GM18517 (cell line): ENCODE measurements around the gene ZBTB49.

ENCODE experiments used
- ATAC-seq: cut with Tn5 transposase; IDR thresholded peaks from one replicate; pipeline ENCODE4 v1.9.1; 2021; ENCODE audit warnings: mild to moderate bottlenecking, moderate library complexity; ENCODE audit not compliant: unreplicated experiment

The ZBTB49 gene

DNA sequence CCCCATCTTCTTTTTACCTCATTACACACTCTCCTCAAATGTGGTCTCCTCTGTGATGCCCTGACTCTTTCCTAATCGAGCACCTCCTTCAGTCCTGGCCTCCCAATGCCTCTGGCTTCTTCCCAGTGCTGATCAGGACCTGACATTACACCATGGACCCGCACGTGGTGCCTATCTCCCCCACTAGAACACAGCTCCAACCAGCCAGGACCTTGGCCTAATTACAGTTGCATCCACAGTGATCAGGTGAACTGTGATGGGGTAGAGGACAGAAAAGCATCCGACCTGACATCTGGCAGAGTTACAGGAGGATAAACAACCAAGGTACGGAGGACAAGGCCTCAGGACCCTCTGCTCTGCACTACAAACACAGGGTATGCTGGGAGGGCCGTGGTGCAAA, 12.5 kb upstream of the ZBTB49 start:
- ATAC-seq: no peak

GRCh38 chr4:4281787-4282186, 8.3 kb upstream of the ZBTB49 start:
- ATAC-seq: no peak

DNA sequence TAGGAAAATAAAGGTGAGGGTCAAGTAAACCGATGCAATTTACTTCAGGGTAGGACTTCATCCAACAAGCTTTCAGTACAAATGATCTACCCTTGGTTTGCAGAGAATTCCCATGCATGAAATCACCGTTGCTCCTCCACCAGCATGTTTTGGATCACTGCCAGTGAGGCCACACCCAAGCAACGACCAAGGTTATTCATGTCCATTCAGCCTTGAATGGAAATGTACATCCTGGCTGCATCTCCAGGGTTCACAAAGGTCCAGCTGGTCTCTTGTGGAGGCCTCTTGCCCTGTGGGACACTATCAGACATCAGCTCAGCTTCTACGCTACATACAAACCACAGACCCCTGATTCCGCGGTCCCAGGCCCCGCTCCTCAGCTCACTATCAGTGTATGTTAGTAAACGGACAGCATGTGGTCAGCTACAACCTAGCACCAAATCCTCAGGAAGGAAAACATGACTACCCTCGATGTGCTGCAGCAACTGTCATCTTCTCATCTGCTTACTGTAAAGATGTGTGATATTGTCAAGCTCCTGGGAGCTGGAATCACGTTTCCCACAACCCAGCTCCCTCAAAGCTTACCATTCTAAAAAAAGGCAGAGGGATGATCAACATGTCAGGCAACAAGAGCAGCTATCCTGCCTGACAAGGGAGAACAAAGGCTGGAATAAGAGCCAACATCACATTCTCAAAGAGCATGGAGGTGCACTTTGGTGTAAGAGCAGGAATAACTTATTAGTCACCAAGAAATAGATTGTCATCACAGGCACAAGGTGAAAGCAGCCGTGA, 5.0 kb upstream of the ZBTB49 start:
- ATAC-seq: no peak

- ATAC-seq: no peak
Observed at GRCh38 chr4:4288098-4288497, 2.0 kb upstream of the ZBTB49 start.

DNA sequence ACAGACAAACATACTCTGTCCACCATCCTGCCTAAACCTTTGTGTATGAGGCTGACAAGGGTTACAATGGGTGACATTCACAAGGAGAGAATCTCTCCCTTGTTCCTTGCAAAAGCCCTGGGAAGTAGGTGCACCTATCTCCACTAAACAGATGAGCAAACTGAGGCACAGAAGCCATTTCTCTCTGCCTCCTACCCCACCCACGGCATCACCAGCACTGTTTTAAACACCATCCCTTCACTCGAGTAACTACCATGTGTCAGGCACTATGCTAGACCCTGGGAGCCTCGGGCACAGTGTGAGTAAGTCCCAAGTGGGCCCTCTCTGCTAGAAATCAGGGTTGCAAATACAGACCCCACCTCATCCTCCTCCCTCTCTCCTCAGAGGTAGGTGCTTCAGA, 996 bp upstream of the ZBTB49 start:
- ATAC-seq: no peak

DNA sequence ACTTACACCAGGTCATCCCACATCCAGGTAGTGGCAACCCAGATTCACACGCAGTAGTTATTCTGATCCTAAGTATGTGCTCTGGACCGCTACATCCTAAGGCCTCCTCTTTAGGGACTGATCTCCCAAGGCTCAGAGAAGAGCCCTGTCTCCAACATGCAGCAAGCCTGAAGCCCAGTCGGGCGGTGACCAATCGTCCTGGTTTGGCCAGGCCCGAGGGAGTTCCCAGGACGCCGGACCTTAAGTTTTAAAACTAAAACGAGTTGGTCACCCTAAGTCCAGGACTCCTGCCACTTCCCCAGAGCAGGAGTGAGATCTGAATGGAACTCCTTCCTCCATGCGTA, 482 bp upstream of the ZBTB49 start:
- ATAC-seq: peak; percentile 24

DNA sequence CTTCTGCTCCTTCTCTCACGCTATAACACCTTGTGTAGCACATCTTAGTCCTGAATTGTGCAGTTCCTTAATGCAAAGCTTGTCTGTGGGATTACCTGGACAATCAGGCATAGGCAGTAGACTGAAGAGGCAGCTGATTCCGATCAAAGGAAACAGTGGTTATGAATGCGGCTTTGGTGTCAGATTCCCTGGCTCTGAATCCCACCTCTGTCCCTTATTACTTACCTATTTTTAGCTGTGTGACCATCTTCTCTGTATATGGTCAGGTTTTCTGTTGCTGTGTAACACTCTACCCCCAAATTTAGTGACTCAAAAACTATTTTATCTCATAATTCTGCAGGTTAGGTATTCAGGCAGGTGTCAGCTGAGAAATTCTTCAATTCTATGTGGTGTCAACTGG, 3.2 kb downstream of the ZBTB49 start:
- ATAC-seq: no peak

DNA sequence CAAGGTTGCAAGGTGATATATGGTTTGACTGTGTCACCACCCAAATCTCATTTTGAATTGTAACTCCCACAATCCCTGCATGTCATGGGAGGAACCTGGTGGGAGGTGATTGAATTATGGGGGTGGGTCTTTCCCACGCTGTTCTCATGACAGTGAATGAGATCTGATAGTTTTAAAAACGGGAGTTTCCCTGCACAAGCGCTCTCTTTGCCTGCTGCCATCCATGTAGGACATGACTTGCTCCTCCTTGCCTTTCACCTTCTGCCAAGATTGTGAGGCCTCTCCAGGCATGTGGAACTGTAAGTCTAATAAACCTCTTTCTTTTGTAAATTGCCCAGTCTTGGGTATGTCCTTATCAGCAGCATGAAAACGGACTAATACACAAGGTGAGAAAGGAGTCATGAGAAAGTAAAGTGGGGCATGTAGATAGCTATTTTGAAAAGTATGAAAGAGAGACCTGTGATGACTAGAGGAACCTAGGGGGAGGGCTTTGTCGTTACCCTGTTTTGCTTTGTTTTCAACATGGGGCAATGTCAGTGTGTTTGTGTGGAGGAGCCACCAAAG, 6.3 kb downstream of the ZBTB49 start:
- no peak for ATAC-seq

- ATAC-seq: no peak
Observed at GRCh38 chr4:4299006-4299405, 9.0 kb downstream of the ZBTB49 start.

- ATAC-seq: no peak
Observed at GRCh38 chr4:4302001-4302400, 11.9 kb downstream of the ZBTB49 start.

GRCh38 chr4:4302416-4302815, 12.4 kb downstream of the ZBTB49 start:
- no peak for ATAC-seq

GRCh38 chr4:4306920-4307319, 16.9 kb downstream of the ZBTB49 start:
- no peak for ATAC-seq

DNA sequence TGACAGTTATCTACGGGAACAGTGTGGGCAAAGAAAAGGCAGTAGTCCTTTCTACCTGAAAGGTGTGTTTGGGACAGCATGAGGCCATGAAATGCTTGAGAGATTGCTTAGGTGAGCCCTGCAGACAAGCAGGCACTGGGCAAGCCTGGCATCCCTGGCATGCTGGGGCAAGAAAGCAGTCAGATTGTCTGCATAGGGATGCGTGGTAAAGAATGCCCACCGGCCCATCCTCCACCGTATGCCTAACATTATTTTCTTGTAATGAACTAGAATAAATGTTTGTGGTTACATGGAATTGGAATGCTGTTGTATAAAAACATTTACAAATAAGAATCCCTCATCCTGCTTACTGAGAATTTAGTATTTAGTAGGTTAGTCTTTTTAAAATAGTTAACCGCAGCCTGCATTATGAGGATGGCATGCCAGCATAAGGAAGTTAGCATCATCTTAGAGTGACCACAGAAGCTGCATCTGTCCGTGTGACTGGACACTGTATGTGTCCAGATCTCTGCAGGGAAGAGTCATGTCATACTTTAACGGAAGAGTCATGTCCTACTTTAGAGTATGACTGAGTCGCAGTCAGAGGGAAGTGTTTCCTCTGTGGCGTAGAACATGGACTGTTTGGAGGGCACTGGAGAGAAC, 18.9 kb downstream of the ZBTB49 start:
- no peak for ATAC-seq

DNA sequence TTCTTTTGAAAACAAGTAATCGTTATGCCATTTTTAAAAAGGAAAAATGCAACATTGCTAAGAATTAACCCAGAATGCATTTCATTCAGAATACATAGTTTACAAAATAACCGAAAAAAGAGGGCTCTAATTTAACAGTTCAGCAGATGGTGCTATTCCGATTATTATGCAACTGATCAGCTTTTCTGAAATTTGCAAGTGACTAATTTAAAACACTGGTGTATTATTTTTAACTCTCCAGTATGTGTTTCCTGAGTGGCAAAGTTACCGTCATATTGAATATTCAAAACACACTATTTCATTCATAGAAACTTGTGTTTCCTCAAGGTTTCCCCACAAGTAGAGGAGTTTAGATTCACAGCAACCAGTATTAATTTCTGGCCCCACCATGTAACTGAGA, 21.1 kb downstream of the ZBTB49 start:
- no peak for ATAC-seq

DNA sequence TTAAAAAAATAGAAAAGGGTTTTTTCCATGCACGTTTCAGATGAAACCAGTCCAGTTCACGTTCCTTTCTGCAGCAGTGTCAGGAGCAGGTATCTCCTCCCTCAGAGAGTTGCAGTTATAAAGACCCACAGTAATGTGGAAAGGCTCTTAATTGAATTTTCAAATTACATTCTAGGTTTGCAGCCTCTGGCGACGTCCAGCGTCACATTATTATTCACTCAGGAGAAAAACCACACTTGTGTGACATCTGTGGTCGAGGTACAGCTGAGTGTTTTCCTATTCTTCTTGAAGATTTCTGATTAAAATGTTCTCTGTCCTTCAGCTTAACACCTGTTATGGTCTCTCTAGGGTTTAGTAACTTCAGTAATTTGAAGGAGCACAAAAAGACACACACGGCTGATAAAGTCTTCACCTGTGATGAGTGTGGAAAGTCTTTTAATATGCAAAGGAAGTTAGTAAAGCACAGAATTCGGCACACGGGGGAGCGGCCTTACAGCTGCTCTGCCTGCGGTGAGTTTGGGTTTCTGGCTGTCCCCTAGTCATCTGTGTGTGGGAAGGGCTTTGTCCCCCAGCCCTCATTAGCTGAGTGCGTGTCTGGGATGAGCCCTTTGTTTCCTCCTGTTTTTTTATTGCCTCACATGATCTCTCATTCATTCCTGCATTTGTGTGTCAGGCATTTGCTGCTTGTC, 25.6 kb downstream of the ZBTB49 start:
- ATAC-seq: no peak

DNA sequence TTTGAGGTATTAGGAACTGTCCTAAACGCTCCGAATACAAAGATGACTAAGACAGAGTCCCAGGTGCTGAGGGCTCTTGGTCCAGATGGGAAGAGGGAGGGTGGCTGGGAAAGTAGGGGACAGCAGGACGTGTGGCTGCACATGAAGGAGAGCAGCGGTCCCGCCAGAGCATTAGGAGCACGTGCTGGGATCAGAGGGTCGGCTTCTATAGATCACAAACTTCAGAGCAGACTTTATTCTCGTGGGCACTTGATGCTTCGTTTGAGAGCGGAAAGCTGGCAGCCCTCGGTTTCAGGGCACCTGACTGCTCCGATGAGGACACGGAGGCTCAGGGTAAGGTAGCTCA, 26.1 kb downstream of the ZBTB49 start:
- no peak for ATAC-seq

DNA sequence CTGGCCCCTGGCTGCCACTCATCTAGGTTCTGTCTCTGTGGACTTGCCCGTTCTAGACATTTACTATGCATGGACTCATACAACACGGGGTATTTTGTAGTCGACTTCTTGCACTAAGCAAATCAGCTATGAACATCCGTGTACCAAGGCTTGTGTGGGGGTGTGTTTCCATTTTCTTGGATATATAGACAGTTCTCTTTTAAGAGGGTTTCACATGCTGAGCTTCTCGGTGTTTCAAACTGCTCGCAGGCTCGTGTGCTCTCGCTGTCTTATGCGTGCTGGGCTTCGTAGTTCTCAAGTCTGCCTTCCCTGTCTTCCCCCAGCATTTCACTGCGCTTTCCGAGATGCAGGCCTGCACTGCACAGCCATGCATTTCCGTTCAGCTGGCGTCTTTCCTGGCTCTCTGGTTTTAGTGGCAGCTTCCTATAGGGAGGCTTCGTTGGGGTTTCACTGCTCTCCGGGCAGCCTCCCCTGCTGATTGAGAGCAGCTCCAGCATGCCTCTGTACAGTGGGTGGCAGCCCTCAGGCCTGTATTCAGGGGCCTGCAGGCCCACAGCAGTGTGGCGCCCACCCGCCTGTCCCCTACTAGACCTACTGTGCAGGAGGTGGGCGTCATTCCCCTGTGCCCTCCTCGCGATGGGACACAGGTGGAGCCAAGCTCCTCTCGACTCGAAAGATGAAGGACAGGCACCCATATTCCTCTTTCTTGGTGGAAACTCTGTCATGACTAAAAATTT, 27.6 kb downstream of the ZBTB49 start:
- no peak for ATAC-seq

DNA sequence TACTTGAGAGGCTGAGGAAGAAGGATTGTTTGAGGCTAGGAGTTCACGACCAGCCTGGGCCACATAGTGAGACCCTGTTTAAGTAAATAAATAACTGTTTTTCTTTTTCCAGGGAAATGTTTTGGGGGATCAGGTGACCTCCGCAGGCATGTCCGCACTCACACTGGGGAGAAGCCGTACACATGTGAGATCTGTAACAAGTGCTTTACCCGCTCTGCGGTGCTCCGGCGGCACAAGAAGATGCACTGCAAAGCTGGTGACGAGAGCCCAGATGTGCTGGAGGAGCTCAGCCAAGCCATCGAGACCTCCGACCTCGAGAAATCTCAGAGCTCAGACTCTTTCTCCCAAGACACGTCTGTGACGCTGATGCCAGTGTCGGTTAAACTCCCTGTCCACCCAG, 30.5 kb downstream of the ZBTB49 start:
- no peak for ATAC-seq

DNA sequence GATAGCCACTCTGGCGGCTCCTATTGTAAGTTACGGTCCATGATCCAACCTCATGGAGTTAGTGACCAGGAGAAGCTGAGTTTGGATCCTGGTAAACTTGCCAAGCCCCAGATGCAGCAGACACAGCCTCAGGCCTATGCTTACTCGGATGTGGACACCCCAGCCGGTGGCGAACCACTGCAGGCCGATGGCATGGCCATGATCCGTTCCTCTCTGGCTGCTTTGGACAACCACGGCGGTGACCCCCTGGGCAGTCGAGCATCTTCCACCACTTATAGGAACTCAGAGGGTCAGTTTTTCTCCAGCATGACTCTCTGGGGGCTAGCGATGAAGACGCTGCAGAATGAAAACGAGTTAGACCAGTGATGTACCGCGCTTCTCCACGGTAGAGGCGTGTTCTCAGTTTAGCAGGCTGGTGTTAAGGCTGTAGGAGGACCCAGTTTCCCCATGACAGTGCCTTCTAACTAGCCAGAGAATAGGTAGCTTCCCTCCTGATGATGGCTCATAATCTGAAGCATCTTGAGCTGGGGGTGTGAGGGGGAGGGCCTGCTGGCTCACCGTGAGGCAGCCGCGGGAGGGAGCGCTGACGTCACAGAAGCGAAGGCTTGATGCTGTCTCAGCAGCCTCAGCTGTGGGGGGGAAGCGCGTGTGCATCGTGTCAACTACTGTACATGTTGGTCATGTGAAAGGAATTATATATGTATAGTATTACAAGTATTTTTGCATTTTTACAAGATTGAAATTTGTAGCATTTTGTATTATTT, 31.1 kb downstream of the ZBTB49 start:
- ATAC-seq: no peak

DNA sequence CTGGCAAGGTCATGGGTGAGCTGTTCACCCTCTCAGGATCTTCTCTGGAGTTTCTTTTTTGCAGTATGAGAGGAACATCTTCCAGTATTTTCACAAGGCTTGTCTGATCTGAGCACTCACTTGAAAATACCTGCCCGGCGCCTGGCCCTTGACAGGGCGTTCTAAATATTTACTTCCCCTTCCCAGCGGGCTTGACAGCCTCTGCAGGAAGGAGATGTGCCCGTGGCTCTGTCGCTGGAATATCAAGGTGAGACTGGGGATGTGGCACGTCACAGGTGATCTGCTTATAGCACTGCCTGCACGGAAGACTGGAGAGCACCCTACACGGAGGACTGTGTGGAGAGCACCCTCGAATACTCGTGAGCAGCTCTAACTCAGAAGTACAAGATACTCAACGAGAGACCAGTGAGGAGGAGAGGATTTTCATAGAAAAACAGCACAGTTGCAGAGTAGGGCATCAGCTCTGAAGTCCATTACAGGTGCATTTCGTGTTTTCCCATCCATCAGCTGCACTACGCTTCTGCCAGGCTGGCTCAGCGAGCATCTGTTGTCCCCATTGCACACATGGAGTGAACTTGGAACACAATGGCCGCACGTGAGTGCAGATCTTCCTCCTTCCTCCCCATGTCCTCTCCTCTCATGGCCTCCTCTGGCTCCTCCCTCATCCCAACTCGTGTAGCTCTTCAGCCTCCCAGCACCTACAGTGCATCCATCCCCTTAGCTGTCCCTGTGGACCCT, 32.1 kb downstream of the ZBTB49 start:
- no peak for ATAC-seq
